Epithelial cell of esophagus (primary cell): Measurements from ENCODE around the gene NAA10.

ENCODE experiments used
- DNase-seq: peaks from one replicate; pipeline ENCODE4 v3.0.0; 2010; ENCODE audit warnings: low read depth
- H3K4me3 ChIP-seq: 2 replicates; pipeline ENCODE4 v1.5.1; 2011; ENCODE audit warnings: mild to moderate bottlenecking, low read length, control low read depth
- TF ChIP-seq, protein P1 (sequence below): IDR thresholded peaks from 2 replicates; pipeline ENCODE4 v1.5.1; 2011; ENCODE audit warnings: low read depth, mild to moderate bottlenecking, low read length, control low read depth, inconsistent platforms; ENCODE audit not compliant: insufficient read depth; ENCODE audit errors: missing control alignments

NAA10 gene

DNA sequence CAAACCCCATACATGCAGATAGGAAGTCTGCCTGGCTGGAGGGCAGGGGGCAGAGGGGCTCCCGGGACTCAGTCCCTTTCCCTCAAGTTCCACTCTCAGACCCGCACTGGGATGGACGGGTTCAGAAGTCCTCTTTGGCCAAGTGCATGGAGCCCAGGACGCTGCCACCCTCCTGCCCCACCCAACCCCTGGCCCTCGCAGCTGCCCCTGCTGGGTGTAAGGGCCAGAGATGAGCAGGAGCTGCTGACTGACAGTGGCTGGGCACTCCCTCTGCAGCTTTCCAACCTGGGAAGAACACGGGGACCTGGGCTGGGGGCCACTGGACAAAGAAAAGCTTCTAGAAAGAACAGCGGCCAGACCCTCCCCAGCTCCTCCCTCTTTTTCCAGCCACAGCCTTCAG, 52.3 kb downstream of the NAA10 start:
- TF ChIP-seq, protein P1, sequence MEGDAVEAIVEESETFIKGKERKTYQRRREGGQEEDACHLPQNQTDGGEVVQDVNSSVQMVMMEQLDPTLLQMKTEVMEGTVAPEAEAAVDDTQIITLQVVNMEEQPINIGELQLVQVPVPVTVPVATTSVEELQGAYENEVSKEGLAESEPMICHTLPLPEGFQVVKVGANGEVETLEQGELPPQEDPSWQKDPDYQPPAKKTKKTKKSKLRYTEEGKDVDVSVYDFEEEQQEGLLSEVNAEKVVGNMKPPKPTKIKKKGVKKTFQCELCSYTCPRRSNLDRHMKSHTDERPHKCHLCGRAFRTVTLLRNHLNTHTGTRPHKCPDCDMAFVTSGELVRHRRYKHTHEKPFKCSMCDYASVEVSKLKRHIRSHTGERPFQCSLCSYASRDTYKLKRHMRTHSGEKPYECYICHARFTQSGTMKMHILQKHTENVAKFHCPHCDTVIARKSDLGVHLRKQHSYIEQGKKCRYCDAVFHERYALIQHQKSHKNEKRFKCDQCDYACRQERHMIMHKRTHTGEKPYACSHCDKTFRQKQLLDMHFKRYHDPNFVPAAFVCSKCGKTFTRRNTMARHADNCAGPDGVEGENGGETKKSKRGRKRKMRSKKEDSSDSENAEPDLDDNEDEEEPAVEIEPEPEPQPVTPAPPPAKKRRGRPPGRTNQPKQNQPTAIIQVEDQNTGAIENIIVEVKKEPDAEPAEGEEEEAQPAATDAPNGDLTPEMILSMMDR, result no peak
- no peak for DNase-seq
- no peak overlapping the region for H3K4me3 ChIP-seq

DNA sequence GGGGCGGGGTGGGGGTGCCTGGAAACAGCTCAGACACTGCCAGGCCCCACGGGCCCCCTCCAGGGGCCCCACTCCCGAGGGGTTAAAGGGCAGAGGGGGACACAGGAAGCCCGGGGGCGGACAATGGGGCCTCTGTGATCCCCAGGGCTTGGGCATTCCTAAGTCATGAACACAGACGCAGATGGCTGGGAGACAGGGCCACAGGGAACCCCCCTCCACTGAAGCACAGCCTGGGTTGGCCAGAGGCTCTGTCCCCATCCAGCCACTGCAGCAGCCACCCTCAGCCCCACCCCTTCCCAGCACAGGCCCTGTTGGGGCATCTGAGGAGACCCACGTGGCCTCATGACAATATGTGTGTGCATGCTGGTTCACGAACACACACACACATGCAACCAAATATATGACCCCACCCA, 52.7 kb downstream of the NAA10 start:
- no peak for DNase-seq
- TF ChIP-seq, protein P1, result no peak
- H3K4me3 ChIP-seq, result no peak overlapping the region

DNA sequence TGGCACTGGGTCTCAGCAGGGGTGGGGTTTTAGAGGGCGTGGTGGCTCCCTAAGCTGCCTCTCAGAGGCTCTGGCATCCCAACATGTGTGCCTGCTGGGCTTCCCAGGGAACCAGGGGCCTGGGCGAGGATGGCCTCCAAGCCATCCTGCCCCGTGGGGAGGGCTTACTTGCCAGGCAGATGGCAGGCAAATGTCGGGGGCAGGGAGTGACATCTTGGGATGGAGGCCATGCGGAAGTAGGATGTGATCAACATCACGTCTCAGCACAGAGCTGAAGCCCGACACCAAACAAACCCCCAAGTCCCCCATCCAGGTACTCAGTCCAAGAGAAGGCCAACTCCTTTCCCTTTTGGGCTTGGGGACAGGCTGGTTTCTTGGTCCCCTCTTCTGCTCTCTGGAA, 53.6 kb downstream of the NAA10 start:
- no peak for DNase-seq
- no peak overlapping the region for H3K4me3 ChIP-seq
- TF ChIP-seq, protein P1, result no peak

DNA sequence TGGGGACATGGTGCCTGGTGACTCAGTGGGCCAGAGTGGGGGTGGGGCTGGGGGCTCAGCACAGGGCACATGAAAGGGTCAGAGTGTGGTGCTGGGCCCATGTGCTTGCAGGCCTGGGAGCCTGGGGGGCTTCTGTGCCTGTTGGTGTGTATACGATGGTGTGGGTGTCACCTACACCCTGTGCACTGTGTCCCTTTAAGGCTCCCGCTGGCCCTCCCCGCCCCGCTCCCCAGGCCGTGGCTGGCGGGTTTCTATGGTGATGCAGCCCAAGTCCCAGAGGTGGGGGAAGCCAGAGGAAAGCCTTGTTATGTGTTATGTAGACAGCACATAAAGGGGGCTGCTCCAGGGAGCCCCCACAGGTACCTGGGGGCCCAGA, 54.4 kb downstream of the NAA10 start:
- no peak overlapping the region for H3K4me3 ChIP-seq
- TF ChIP-seq, protein P1, result no peak
- no peak for DNase-seq

DNA sequence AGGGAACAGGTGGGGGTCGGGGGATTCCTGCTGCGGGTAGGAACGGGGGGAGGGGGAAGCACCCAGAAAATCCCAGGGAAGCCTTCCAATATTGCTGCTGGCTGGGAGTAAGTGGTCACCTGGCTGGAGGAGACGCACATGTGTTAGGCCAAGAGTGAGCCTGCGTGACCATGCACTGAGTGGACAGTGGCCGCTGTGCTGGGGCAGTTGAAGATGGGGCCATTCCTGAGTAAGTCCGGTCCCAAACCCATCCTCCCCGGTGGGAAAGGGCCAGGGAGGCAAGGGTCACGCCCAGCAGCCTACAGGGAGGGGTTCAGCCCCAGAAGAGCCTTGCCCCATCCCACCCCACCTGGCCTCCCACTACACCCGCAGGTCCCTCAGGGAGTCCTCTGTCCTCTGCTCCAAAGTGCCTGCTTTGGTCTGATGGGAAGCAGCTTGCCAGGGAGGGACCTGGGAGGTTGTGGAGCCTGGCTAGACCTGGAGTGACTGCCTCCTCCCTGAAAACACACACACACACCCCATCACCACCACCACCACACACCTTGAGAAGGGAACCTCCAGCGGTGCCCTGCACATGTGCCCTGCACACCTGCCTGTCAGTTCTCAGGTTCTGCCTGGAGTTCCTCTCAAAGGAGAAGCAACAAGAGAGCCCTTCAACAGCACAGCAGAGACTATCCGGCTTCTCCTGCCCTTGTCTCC, 54.9 kb downstream of the NAA10 start:
- TF ChIP-seq, protein P1, result no peak
- no peak overlapping the region for H3K4me3 ChIP-seq
- no peak for DNase-seq
